ENCODE data around the gene CACNA1B.
"Not testable (repeated sequence)": the region's sequence is repeated elsewhere in the genome, so short reads cannot be mapped to it uniquely, and the experiment has no call there.

The CACNA1B gene

DNA sequence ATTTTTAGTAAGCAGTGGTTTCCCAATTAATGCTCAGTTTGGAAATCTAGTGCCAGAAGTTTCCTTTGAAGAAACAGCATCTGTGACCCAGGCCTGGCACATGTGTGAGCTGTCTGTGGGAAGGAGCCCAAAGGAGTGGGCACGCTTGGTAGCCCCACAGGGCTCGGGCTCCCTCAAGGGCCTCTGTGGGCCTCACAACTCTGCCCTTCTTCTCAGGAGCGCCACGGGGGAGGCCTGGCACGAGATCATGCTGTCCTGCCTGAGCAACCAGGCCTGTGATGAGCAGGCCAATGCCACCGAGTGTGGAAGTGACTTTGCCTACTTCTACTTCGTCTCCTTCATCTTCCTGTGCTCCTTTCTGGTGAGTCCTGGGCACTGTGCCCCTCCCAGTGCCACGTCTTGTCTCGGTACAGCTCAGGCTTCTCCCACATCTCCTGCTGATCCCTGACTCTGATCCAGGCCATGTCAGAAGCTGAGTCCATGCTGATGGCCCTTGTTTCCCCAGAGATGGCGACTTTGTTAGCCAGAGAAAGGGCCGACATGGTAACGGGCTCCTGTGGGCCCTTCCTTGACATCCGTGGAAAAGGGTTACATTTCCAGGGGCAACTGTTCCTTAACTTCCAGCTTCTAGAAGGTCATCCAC lies 200.4 kb downstream of the CACNA1B start:
- DNase-seq = no peak

- DNase-seq = no peak
Observed at GRCh38 chr9:138078846-138079245, 201.3 kb downstream of the CACNA1B start.

DNA sequence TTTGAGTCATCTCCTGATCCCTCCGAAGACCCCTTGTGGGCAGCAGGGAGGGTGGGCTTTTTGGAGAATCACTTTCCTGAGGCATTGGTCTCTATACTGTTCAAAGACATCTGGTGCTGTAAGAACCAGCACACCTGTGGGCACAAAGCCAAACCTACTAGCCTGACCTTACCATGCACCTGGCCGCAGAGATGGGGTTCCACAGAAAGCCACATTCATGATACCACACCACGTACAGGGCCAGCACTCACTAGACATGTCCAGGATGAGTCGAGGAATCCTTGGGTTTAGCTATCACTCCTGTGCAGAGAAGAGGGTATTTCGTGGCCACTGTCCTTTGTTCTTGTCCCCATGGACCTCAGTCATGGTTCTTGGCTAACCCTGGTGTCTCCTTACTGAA lies 203.4 kb downstream of the CACNA1B start:
- no peak for DNase-seq

- DNase-seq = no peak
Observed at GRCh38 chr9:138082918-138083636, 205.5 kb downstream of the CACNA1B start.

DNA sequence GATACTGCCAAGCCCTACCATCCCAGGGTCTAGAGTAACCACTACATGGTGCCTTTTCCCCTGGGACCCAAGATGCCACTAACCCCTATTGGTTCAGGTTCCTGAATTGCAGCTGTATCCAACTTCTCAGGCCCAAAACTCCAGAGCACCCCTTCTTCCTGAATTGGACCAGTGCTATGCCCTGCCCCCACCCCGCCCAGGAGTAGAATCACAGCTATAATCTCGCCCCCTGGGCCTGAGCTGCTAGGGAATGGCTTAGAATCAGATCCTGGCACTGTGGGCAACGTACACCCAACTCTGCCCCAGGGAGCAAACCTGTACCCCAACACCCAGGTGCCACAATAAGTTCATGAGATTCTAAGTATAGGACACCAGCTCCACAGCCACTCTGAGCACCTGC lies 206.3 kb downstream of the CACNA1B start:
- DNase-seq = no peak

- DNase-seq = no peak
Observed at GRCh38 chr9:138085568-138085967, 208.0 kb downstream of the CACNA1B start.

GRCh38 chr9:138092057-138092456 lies 214.5 kb downstream of the CACNA1B start:
- not testable (repeated sequence) for DNase-seq

GRCh38 chr9:138094028-138094427 lies 216.4 kb downstream of the CACNA1B start:
- DNase-seq = no peak

DNA sequence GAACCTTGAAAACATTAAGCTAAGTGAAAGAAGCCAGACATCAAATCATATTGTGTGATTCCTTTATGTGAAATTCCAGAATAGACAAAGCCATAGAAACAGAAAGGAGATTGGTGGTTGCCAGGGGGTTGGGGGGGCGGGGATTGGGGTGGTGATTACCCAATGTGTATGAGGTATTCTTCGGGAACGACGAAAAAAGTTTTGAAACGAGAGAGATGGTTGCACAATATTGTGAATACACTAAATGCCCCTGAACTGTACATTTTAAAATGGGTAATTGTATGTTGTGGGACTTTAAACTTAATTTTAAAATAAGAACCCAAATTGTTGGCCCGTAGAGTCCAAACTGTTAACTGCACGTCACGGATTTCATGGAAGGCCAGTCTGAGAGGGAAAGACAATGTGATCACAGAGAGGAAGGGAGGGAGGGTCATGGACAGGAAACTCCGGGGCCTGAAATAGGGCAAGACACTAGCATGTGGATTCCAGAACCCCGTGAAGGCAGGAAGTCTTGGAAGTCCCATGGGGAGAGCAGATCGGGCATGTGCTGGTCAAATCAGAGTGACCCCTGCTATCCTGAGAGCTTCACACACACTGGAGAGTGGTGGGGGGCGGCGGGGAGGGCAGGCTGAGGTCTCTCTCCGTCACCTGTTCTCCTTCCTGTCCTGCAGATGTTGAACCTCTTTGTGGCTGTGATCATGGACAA lies 218.4 kb downstream of the CACNA1B start:
- no peak for DNase-seq

- no peak for DNase-seq
Observed at GRCh38 chr9:138096519-138096845, 218.9 kb downstream of the CACNA1B start.

- DNase-seq = no peak
Observed at GRCh38 chr9:138097501-138097991, 220.0 kb downstream of the CACNA1B start.

GRCh38 chr9:138098116-138098907 lies 220.7 kb downstream of the CACNA1B start:
- DNase-seq = no peak

GRCh38 chr9:138098908-138099791 lies 221.6 kb downstream of the CACNA1B start:
- DNase-seq = no peak

DNA sequence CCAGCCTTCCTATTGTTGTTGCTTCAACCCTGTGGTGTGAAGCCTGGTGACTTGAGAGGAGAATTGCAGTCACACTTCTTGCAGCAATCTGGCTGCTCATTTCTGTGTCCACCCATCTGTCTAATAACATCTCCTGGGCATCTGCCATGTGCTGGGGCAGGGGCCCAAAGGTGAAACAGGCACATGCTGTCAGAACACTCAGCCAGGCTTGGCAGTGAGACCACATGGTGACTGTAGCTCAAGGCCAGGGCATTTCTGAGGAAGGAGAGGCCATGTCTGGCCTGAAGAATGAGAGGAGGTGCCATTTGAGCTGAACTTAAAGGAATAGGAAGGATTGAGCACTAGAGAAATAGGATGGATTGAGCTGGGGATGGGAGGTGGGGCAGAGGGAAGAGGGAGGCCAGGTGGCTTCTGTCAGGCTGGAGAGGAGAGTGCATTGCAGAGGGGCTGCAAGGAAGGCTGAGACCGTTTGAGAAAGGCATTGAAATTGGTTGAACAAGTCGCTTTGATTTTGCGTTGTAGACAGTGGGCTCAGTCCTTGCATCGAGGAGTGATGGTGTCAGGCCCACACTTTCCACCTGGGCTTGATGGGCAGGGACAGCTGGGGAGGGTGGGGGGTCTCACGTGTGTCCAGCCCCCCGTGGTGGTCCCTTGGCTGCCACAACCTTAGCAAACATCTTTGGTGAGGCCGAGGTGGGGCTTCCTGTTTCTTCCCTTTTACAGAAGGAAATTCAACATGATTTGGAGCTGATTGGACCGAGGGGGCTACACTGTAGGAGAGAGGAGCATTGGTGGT lies 222.4 kb downstream of the CACNA1B start:
- DNase-seq = no peak

GRCh38 chr9:138100711-138101350 lies 223.2 kb downstream of the CACNA1B start:
- no peak for DNase-seq

DNA sequence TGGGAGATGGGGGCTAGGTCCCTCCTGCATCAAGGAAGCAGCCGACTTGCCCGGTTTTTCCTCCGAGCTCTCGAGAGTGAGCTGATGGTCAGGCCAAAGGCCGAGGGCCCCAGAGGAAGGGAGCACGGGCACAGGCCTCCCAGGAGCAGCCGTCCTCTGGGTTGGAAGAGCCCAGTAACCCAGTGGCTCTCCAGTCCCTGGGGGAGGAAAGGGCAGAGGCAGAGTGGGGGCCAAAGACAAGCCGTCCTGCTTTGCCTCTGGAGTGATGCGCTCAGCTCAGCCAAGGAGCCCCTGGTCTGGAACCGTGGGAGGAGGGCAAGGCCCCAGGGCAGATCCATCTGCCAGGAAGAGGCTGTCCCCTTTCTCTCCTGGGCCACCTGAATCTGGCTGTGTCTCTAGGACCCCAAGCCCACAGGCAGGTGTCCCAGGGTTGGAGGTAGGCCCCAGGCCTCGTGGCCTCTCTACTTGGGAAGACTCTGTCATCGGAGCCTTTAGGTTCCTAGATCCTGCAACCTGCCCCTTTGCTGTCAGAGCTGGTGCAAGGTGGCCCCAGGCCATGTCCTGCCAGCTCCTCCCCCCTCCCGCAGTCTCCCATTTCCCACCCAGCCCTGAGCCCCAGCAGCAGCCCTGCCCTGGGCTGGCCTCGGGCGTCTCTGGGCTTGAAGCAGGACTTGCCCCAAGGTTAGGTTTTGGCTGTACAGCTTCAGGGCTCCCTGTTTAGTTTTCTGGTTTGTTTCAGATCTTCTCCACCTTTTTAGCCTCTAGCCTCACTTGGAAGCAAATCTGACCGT lies 224.1 kb downstream of the CACNA1B start:
- DNase-seq = no peak

DNA sequence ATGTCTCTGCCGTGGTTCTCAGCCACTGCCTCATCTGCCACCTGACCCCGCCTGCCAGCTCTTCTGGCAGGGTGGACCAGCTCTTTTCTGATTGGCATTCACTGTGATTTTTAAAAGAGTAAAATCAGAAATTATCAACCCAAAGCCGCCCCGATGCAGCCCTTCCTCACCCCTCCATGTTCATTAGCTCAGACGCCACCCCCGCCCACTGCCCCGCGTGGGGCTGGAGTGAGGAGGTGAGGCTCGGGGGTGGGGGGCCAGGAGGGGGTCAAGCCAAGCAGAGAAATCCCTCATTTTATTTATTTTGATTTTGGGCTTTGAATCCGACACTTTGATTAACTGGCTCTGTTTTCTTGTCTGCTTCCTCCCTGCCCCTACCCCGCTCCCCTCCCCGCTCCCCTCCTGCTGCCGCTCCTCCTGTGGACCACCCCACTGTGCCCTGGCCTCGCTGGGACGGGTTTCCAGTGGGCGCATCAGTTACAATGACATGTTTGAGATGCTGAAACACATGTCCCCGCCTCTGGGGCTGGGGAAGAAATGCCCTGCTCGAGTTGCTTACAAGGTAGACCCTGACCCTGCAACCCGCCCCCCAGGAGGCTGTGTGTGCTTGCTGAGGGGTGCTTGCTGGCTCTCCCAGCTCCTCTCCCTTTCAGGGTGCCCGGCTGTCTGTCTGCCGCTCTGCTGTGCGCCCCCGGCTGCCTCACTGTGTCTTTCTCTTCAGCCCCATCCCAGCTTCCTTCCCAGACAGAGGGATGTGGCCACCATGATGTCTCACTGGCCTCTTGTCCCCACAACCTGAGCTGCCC lies 224.9 kb downstream of the CACNA1B start:
- no peak for DNase-seq

- DNase-seq = no peak
Observed at GRCh38 chr9:138103111-138103848, 225.7 kb downstream of the CACNA1B start.
